Endothelial cell of umbilical vein (primary cell): ENCODE results near the gene DDX52. TPM values are rescaled to one million over a fixed set of nuclear protein-coding genes. Genes with fewer than 3 reads are reported as not detected.

Experiments used
- BruUV-seq: library from RNA; stranded (reverse); fragments of 400-500 nt; replicated peaks from 2 replicates; lab custom pipeline; 2021; lab: Mats Ljungman, UMichigan
- CTCF ChIA-PET: fragments of 300-600, 350-600 bp; sonication (Branson Sonifier 250); formaldehyde crosslinking; loops from one replicate; lab custom pipeline; 2021; ENCODE audit warnings: antibody characterized with exemption, inconsistent platforms; lab: Charles Lee
- POLR2A ChIA-PET: fragments of 300-600, 350-600 bp; sonication (Branson Sonifier 250); formaldehyde crosslinking; loops from one replicate; lab custom pipeline; 2021; ENCODE audit warnings: antibody characterized with exemption, inconsistent platforms; lab: Charles Lee
- DNase-seq: peaks from one replicate; pipeline ENCODE4 v3.0.0-alpha.2; 2011; ENCODE audit warnings: low read depth, low spot score
- FAIRE-seq: peaks from 2 replicates; lab custom pipeline; 2011; peaks lifted over from hg19 to GRCh38; lab: Jason Lieb, UNC
- H2AFZ ChIP-seq: 2 replicates; pipeline ENCODE4 v1.6.0; 2012; ENCODE audit warnings: low read depth, low read length, control low read depth, inconsistent platforms
- H3K27ac ChIP-seq: 2 replicates; pipeline ENCODE4 v1.5.1; 2011; ENCODE audit warnings: low read depth, mild to moderate bottlenecking, control low read depth, low read length, moderate library complexity; ENCODE audit not compliant: insufficient read depth
- H3K27me3 ChIP-seq, 2 experiments: 2 replicates each; pipeline versions ENCODE4 v1.6.0 to v1.6.1; 2011; ENCODE audit warnings: low read length in 2 of 2, mixed read lengths in 1 of 2; ENCODE audit not compliant: control insufficient read depth in 2 of 2, insufficient read depth in 2 of 2
- H3K36me3 ChIP-seq, 2 experiments: 2 replicates in 1 of 2; 3 replicates in 1 of 2; pipeline ENCODE4 v1.5.1; 2011; ENCODE audit warnings: low read length in 2 of 2, mild to moderate bottlenecking in 1 of 2, moderate library complexity in 1 of 2; ENCODE audit not compliant: control insufficient read depth in 2 of 2, insufficient read depth in 2 of 2; ENCODE audit errors: extremely low read depth in 1 of 2
- H3K4me1 ChIP-seq: 3 replicates; pipeline ENCODE4 v1.5.1; 2011; ENCODE audit warnings: mild to moderate bottlenecking, low read length; ENCODE audit not compliant: control insufficient read depth, insufficient read depth; ENCODE audit errors: extremely low read depth
- H3K4me2 ChIP-seq: 2 replicates; pipeline ENCODE4 v1.6.1; 2011; ENCODE audit warnings: low read length, control low read depth, mixed read lengths; ENCODE audit not compliant: insufficient read depth
- H3K4me3 ChIP-seq, 3 experiments: fragments of 200-600 bp in 1 of 3; sonication (generic), shearing (Covaris generic) in 1 of 3; replicated peaks in 1 of 3; 2 replicates each; pipeline ENCODE4 v1.5.1; 2011 to 2016; ENCODE audit warnings: control low read depth in 3 of 3, low read length in 3 of 3, mild to moderate bottlenecking in 2 of 3, inconsistent platforms in 1 of 3, low read depth in 1 of 3, moderate library complexity in 1 of 3; ENCODE audit not compliant: insufficient read depth in 1 of 3
- H3K79me2 ChIP-seq: 2 replicates; pipeline ENCODE4 v1.6.0; 2012; ENCODE audit warnings: low read length, inconsistent platforms; ENCODE audit not compliant: control insufficient read depth, insufficient read depth
- H3K9ac ChIP-seq: replicated peaks from 2 replicates; pipeline ENCODE3; 2011; ENCODE audit warnings: low read length, control low read depth; ENCODE audit not compliant: insufficient read depth; ENCODE audit errors: extremely low read depth
- H3K9me1 ChIP-seq: replicated peaks from 3 replicates; pipeline ENCODE4 v1.6.0; 2011; ENCODE audit warnings: mild to moderate bottlenecking, low read length; ENCODE audit not compliant: control insufficient read depth, insufficient read depth; ENCODE audit errors: extremely low read depth
- H3K9me3 ChIP-seq: replicated peaks from 2 replicates; pipeline ENCODE4 v1.5.1; 2012; ENCODE audit warnings: low read length, inconsistent platforms; ENCODE audit not compliant: control insufficient read depth, insufficient read depth
- H4K20me1 ChIP-seq: replicated peaks from 2 replicates; pipeline ENCODE3; 2011; ENCODE audit warnings: mild to moderate bottlenecking, low read length; ENCODE audit not compliant: control insufficient read depth, insufficient read depth; ENCODE audit errors: extremely low read depth
- EZH2 ChIP-seq: IDR thresholded peaks from 2 replicates; pipeline ENCODE4 v1.6.1; 2012; ENCODE audit warnings: borderline replicate concordance, low read depth, mild to moderate bottlenecking, moderate library complexity, low read length, inconsistent platforms; ENCODE audit not compliant: severe bottlenecking
- FOS ChIP-seq: IDR thresholded peaks from 2 replicates; pipeline ENCODE4 v1.6.1; 2011; ENCODE audit warnings: mild to moderate bottlenecking, low read length, moderate library complexity, borderline replicate concordance; ENCODE audit not compliant: insufficient read depth
- GATA2 ChIP-seq: IDR thresholded peaks from 2 replicates; pipeline ENCODE4 v1.7.0; 2011; ENCODE audit warnings: low read depth, mild to moderate bottlenecking, moderate library complexity, mixed read lengths, low read length; ENCODE audit not compliant: insufficient read length, insufficient read depth
- JUN ChIP-seq: IDR thresholded peaks from 2 replicates; pipeline ENCODE4 v1.6.1; 2011; ENCODE audit warnings: borderline replicate concordance, low read depth; ENCODE audit not compliant: insufficient read length, insufficient read depth
- MAX ChIP-seq: IDR thresholded peaks from 2 replicates; pipeline ENCODE4 v1.6.1; 2011; ENCODE audit not compliant: insufficient read depth, insufficient read length
- MYC ChIP-seq: IDR thresholded peaks from one replicate; pipeline ENCODE4 v1.6.1; 2011; ENCODE audit warnings: mild to moderate bottlenecking, low read depth, low read length
- POLR2A ChIP-seq: IDR thresholded peaks from 2 replicates; pipeline ENCODE4 v1.6.1; 2012; ENCODE audit warnings: low read depth, mild to moderate bottlenecking, control low read depth, low read length
- POLR2AphosphoS5 ChIP-seq: IDR thresholded peaks from 2 replicates; pipeline ENCODE4 v1.6.1; 2012; ENCODE audit warnings: low read depth, mild to moderate bottlenecking, control low read depth, low read length, moderate library complexity; ENCODE audit not compliant: insufficient read depth
- dilution Hi-C: fragments of 300-500 bp; cut with MboI; formaldehyde crosslinking; loops from one replicate; pipeline ENCODE4 v1.15.0; 2019; ENCODE audit warnings: low sequenced_read_pairs; ENCODE audit not compliant: extremely low pct_ligation_motif_present
- intact Hi-C: fragments of 100-400 bp; cut with micrococcal nuclease; formaldehyde crosslinking; loops from one replicate; pipeline ENCODE4 v1.10.0; 2022
- polyA plus RNA-seq, 4 experiments: library from polyadenylated mRNA; depleted of rRNA in 3 of 4; stranded (reverse) in 3 of 4; unstranded in 1 of 4; fragments of >200 nt; gene quantifications; 2 replicates each; pipeline versions ENCODE4 v1.2.1 to v1.2.3, GENCODE V29; 2011 to 2012; ENCODE audit warnings: missing spikeins in 1 of 4
- total RNA-seq: library from RNA; stranded (reverse); gene quantifications from 2 replicates; pipeline ENCODE4 v1.2.3, GENCODE V29; 2021

The DDX52 gene
- total and polyA plus RNA-seq, 2 donors (not counting 3 experiments of a cell fraction or from before 2014, with no cell fraction given): 12.5 to 58.4 TPM

DNA sequence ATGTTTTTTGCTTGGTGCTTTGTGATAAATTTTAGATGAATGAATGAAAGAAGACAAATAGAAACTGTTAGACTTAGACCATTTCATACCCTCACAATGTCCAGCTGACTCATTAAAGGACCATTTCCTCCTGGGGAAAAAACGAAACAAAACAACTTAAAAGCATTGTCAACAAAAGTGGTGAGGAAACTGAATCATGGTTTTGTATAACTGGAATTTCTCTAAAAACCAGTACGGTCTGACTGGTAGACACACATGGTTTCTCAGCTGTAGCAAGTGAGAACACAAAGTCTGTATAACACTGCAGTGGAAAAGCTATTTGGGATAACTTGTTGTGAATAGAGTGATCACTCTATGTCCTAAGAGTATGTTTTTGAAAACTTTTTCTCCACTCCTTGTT is 5.3 kb upstream of the DDX52 start:
- dilution Hi-C loops: no loop called here
- Histone ChIP-seq H3K79me2 (no peaks in the 10 kb centered on the region), H3K4me3 (peak overlapping the region in 1 of 3 experiments; percentile 18), H4K20me1 (no peaks in the 10 kb centered on the region), H3K4me2 (peak overlapping the region; percentile 69), H3K27me3 (no peaks in the 10 kb centered on the region), H3K27ac (peak overlapping the region; percentile 80), H3K4me1 (peaks cover 35% of the 10 kb centered on the region), H3K9me3 (no peaks in the 10 kb centered on the region), H3K36me3 (no peaks in the 10 kb centered on the region), H2AFZ (peak overlapping the region; percentile 46), H3K9me1 (no peaks in the 10 kb centered on the region), H3K9ac (peak overlapping the region; percentile 49)
- FAIRE-seq (no peak), DNase-seq (peak; percentile 95)
- BruUV-seq: no TSS peak
- intact Hi-C loops: loop anchor here (2.0 kb wide), 2 partner anchors 40 to 62 kb away; partner anchors contain the start of gene SYNRG
- ChIA-PET POLR2A (interaction anchor here (0.7 kb wide), 1 partner anchor 122 kb away, joined by 3 read pairs; no protein-coding TSS in a partner anchor), CTCF (interaction anchor here (0.9 to 5.1 kb wide), 10 partner anchors 9 to 196 kb away, joined by 3 to 128 read pairs (median 6); partner anchors contain the start of gene SYNRG)
- TF ChIP-seq GATA2 (no peak), POLR2AphosphoS5 (peak; percentile 64), MYC (no peak), JUN (peak; percentile 95), MAX (no peak), FOS (peak; percentile 95), EZH2 (no peak), POLR2A (peak; percentile 72)
